GM18861 (cell line): ENCODE measurements around the gene RTN4R.
"Not testable (repeated sequence)": the region's sequence is repeated elsewhere in the genome, so short reads cannot be mapped to it uniquely, and the experiment has no call there.

Source experiments
- ATAC-seq: cut with Tn5 transposase; IDR thresholded peaks from one replicate; pipeline ENCODE4 v1.9.1; 2021; ENCODE audit not compliant: unreplicated experiment

Gene RTN4R

DNA sequence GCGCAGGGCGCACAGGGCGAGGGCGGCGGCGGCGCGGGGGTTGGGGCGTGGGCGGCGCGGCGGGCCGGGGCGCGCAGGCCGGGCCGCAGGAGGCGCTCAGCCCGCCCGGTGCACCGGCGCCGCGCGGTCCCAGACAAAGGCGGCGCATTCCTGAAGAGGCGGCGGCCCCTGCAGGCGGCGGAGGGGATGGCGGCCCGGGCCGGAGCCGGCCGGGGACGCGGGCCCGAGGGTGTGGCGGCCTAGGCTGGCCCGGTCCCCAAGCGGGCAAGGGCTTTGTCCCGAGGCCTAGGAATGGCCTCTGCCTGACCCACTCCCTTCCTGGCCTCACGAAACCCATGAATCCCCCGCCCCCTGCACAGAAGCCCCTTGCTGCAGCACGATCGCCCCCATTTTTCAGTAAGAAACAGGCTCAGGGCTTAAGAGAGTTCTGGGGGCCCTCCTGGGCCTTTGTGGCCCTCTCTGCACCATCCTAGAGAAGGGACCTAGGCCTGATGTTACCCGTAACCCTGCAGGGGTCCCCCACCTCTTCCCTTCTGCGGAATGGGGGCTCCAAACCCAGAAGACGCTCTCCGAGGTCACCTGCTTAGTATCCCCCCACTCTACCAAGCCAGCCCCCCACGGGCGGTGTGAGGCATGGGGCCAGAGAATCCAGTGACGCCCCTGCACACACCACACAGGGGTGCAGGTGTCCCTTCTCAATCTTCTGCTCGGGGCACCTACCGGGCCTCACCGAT lies at the start of gene RTN4R:
TSS of gene RTN4R (minus strand) at position 40 of the 734 bp plus-strand sequence. CDS start 226 bp downstream, outside the sequence.
- no peak for ATAC-seq

DNA sequence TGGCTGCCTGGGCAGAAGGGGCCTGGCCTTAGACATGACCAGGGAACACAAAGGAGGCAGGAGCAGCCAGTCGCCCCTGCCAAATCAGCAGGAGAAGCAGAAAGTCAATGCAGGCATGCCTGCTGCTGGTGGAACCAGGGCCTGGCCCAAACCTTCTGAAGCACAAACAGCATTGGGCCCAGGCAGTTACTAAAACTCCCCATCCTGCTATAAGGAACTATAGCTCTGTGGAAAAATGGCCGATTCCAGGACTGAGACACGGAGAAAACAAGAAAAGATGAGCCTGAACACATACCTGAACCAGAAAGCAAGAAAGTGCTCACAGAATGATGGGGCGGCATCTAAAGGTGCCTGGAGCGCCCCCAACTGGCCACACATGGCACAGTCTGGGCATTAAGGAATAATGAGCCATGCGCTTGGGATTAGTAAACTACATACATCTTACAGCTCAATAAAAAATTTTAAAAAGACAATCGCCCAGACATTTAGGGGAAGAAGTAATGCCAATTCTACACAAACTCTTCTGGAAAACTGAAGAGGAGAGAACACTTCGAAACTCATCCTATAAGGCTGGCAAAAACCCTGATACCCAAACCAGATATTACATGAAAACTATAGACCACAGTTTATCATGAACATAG lies 49.4 kb upstream of the RTN4R start:
- not testable (repeated sequence) for ATAC-seq

DNA sequence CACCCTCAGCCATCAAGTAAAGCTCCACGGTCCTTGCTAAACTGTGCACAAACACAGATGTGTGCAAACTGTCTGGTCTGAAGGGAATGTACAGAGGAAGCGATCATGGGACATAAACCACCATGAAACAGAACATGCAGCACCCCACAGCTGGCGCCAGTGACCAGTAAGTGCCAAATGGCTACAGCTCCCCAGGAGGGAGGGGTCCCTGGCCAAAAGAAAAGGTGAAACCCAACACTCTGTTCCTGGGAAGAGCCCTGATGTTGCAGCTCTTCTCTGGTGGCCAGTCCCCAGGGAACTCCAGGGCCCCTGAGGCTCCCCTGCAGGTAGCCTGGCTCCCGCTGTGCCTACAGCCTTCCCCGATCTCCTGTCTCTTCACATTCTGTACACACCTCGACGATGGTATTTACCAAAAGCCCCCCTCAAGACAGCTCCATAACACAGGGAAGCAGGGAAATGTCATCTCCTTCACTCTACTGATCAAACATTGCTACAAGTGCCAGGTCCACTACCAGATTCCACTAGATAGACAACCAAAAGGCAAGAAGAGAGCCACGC lies 48.8 kb upstream of the RTN4R start:
- no peak for ATAC-seq

DNA sequence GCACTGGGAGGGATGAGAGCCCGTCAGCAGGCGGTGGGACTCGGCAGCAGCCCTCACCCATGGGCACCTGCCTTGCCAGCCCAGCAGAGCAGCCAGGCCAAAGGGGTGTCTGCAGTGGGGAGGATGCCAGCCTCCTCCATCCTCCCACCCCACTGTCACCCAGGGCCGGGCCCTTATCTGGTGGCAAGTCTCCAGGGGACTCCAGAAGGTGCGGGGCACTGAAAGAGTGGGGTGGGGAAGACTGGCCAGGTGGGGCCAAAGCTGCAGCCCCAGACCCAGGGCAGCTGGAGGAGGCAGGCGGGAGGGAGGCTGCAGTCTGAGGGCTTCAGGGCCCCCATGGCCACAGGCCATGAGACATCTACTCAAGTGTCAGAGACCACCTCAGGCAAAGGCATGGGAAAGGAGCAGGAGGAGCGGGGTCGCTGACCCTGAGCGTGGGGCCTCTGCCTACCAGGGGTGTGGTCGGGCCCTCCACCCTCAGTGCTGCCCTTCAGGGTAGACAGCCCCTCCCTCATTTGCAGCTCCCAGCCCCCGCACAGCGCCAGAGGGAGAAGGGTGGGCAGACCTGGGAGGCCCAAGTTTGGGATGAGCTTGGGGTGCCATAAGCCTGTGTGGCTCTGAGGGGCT lies 48.2 kb upstream of the RTN4R start:
- ATAC-seq = no peak

DNA sequence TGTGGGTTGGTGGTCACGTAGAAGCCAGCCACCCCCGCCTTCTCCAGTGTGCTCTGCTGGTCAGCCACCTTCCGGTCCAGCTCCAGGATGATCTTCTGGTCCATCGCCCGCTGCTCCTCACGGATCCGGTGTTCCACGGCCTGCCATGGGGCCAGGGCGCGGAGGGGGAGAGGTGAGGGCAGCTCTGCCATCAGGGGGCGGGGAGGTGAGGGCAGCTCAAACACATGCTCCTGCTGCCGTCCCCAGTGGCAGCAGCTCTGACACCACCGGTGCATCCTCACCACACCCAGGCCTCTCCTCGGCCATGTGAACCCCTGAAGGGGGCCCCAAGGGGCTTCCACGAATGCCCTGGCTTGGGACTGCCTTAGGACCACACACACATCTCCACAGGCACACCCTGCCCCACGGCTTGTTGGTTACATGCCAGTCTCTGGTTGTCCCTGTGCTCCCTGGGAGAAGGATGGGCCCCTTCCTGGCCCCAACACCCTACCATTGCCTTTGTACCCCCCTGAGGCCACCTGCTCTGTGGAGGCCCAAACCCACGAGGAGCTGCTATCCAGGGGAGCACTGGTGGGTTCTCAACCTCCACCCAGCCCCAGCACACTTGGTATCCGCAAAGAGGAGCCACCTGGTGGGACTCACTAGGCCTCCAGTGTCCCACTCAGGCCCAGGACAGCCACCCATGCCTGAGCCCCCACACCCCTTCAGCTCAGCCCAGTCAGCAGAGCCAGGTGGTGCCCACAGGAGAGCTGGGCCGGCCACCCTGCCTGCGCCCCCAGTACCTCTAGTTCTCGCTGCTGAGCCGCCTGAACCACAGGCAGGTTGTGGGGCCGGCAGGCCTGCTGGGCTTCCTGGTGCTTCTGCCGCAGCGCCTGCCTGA lies 47.5 kb upstream of the RTN4R start:
- no peak for ATAC-seq

DNA sequence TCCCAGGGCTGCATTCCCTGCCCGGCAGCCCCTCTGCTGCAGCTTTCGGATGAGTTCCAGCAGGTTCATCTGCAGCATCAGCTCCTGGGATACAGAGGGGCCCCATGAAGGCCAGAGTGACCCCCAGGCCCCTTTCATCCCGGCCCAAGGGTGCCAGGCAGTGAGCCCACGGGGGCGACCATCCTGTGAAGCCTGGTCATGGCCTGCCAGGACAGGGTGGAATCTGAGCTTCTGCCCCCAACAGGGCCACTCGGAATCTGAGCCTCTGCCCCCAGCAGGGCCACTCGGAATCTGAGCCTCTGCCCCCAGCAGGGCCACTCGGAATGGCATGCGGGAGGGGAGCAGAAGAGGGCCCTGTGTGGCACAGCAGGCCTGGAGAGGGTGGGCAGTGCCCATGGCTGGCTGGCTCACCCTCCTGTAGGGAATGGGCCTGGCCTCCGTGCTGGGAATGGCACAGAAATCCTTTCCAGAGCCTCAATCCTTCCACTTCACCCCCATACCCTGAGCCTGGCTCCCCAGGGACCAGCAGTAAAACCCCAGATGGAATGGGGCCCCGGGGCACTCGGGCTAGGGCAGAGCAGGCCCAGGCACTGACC lies 46.7 kb upstream of the RTN4R start:
- not testable (repeated sequence) for ATAC-seq

DNA sequence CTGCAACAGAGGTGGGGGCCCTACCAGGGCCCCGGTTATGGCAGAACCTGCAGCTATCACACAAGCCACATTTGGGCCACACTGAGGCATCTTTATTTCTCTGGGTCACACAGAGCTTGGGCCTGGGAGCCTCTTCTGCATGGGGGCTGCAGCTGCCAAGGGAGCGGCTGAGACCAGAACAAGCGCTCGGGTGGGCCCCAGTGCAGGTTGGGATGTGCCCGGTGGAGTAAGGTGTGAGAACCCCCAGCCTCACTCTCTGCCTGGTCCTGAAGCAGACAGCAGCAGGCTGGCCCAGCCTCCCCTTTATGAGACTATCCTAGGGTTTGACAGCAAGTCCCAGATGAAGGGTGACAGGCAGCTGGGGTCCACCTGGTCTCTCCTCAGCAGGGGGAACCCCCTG lies 46.1 kb upstream of the RTN4R start:
- not testable (repeated sequence) for ATAC-seq

DNA sequence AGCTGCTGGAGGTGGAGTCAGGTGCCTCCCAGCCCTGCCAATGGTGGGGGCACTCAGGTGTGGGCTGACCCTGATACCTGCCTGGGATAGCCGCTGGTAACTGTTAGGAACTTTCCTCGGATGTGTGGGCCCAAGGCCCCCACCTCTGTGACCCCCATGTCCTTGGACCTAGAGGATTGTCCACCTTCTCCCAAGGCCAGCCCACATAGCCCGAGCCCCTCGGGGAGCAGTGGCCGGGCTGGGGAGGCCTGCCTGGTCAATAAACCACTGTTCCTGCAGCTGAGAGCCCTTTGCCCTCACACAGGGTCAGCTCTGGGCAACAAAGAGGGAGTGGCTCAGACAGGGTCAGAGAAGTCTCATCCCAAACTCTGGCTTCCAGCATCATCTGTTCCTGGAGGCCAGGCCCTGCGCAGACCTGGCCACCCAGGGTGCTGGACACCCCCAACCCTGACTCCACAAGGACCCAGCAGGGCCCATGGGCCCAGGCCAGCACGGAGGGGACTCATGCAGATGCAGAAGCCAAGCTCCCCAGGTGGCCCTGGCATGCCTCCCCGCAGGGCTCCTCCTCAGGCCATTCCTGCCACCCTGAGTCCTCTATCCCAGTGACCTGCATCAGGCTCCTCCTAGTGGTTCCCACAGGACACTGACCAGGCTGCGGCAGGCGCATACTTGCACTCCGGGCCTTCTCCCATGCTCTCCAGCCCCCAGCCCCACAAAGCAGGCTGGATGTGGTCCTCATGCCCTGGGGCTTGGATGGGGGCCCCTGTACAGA lies 45.4 kb upstream of the RTN4R start:
- not testable (repeated sequence) for ATAC-seq

DNA sequence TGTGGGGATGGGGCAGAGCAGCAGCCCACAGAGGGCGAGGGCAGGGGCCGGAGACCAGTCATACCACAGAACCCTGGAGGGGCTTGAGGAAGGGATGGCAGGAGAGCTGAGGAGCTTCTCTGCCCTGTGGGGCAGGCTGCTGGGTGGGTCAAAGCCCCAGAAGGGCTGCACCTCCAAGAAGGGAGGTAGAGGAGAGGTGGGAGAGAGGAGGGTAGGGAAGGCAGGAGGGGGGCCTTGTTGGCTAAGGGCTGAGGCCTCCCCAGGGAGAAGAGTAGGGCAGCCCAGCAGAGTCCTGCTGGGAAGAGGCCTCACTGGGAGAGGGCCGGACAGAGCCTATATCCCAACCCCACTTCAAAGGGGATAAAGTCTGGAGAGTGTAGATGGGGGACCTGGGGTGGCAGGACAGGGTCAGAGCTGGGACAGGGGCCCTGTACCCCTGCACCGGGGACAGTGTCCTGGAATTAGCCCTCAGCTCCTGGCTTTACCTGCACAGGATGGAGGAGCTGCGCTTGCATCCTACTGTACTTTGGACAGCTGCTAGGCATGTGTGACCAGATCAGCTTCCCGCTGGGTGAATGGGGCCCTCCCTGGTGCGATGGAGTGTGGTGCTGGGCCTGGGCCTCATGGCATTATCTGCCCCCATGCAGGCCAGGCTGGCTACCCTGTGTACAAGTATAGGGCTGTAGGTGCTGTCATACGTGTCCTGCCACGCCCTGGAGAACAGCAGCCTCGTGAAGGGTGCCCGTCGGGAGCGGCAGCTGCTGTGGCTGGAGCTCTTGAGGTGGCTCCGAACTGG lies 44.5 kb upstream of the RTN4R start:
- no peak for ATAC-seq

DNA sequence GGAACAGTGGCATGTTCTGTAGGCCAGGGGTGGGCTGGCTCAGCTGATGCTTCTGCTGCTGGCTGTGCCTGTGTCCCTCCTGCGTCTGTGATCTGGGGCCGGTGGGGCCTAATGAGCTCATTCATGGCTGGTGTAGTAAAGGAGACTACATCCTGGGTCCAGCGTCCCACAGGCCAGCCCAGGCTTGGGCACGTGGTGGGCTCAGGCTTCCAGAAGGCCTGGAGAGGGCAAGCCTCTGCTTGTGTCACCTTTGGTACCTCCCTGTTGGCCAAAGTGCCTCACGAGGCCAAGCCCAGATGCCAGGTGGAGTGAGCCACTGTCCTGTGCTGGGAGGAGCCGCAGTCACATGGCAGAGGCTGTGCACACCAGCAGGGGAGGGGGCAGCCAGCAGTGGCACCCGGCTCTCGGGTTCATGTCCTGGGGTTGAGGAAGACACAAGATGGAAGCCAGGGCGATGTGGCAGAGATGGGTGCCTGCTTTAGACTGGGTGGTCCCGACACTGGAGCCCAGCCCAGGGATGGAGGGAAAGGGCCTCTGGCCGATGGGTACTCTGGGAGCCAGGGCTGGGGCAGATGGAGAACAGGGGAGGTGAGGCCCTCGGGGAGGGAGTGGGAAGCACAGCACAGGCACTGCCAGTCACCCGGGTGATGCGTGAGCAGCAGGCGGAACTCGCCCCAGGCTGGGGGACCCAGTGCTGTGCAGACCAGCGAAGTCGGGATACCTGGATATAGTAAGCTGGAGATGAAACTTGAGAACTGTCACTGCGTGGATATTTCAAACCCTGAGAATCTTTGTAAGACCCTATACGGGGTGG lies 43.3 kb upstream of the RTN4R start:
- ATAC-seq = not testable (repeated sequence)

DNA sequence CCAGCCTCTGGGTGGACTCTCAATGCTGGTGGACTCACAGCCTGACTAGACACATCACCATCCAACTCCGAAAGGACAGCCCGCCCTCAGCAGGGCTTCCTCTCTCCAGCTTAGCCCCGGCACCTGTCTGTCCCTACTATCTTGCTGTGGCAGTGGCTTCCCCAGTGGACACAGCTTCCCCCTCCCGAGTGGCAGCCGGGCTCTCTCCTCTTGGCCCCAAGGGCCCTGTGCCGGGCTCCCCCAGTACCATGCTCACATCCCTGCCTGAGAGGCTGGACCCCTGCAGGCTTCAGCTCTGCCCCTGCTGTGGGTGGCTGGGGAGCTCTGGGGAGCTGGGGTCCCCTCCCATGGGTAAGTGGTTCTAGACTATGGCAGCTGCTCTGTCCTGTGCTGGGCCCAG lies 42.7 kb upstream of the RTN4R start:
- not testable (repeated sequence) for ATAC-seq

DNA sequence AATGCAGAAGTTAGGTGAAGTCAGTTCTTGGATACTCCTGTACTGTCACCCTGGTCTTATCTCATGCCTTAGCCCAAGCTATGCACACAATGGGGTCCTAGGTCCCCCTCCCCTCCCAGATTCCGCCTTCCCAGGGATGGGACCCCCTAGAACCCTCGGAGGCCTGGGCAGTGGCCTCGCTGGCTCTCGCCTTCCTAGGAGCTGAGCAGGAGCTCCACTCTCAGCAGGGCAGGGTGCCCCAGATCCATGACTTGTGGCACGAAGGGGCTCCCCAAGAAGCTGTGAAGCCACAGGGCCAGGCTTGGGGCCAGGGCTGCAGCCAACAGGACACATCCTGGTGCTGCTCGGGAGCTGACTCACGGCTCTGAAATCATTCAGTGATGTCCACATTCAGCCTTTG lies 42.1 kb upstream of the RTN4R start:
- ATAC-seq = not testable (repeated sequence)

DNA sequence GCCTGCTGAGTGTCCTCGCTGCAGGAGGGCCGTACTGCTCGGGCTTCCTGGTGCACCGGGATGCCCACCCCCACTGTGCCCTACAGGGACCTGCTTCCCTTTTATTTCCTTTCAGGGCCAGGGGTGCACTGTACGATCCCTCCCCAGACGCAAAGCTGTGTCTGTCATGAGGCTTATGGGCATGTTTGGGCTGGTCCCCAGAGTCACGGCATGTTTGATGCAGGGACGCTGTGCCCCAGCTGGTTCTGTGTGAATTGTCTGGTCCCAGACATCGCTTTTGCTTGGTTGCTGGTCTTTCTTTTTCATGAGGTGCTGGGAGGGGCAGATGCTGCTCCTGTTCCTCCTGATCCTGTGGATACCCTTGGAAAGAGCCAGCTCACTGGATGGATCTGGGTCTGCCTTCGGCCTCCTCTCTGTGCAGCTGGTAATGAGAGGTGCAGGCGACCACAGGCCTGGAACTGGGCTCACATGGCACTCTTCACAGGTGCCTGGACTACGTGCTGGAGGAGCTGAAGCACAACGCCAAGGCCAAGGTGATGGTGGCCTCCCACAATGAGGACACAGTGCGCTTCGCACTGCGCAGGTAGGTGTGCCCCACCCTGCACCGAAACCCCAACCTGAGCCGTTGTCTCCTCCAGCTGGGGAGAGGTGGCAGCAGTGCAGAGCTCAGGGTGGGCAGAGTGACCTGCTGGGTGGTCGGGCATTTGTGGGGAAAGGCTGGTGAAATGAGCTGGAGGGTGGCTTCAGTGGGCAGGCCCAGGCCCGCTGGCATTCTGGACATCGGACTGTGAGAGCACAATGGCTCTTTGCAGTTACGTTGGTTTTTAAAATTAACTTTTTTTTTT lies 40.9 kb upstream of the RTN4R start:
- not testable (repeated sequence) for ATAC-seq

DNA sequence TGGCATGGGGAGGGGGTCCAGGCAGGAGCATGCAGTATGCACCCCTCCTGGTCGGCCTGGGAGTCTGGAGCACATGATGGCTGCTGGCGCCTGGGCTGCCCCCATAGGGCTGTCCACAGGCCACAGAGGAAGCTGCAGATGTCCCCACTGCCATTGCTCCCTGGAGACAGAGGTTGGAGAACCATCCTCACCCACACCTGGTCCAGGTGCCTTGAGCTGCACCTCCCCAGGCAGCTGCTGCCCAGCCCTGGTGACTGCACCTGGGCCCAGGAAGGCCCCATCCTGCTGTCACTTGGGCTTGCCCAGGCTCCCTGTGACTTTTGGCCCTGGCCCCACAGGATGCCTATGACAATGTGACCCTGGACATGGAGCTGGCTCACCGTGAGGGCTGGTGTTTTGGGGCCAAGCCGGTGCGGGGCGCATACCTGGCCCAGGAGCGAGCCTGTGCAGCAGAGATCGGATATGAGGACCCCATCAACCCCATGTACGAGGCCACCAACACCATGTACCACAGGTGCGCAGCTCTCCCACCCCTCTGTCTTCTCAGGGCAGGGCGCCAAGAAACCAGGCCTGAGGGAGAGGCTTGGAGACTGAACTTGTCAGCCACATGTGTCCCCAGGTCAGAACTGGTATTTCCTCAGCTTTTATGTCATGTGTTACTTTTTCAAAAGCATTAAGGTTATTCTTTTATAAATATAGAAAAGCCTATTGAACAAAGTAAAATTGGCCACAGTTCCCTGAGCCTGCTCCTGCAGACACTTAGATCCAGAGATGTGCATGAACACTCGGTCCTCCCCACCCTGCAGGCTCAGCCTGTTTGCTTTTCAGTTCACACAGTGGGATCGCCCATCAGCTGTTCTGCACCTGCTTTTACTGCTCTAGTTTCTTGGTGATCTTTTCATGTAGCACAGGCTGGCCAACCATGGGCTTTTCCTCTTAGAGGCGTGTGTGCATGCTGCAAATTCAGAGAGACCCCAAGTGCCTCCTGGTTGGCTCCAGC lies 39.6 kb upstream of the RTN4R start:
- ATAC-seq = not testable (repeated sequence)

DNA sequence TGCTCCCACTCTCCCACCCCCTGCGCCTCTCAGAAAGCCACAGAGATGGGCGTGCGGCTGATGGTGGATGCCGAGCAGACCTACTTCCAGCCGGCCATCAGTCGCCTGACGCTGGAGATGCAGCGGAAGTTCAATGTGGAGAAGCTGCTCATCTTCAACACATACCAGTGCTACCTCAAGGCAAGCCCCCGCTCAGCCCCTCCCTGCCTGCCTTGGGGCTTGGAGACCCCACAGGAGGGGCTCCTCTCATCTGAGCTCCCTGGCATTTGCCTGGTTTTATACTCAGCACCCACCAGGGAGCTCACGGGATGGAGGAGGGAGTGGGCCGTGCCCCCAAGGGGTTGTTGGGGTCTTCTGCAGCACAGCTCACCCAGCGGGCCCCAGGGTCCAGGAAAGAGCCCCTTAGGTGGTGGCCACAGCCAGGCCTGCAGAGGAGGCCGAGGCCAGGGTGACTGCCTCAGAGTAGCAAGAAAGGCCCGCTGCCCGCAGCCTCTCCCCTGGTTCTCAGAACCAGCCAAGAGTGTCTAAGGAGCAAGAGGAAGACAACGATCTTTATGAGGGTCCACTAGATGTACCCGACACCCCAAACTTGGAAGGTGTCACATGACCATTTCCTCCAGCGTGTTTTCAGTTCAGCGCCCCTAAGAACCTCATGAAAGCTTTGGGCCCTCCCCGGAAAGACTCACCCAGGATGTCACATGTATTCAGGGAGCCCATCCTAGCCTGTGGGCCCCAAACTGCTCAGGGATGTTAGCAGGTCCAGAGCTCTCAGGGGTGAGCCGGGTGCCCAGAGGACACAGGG lies 38.7 kb upstream of the RTN4R start:
- not testable (repeated sequence) for ATAC-seq
